Bronchial epithelial cell (primary cell): ENCODE measurements around the gene AMZ1. TPM values are rescaled to one million over a fixed set of nuclear protein-coding genes. Genes with fewer than 3 reads are reported as not detected.

ENCODE experiments used
- DNase-seq: peaks from one replicate; pipeline ENCODE4 v3.0.0-alpha.2; 2010; ENCODE audit warnings: low read depth
- FAIRE-seq: peaks from 2 replicates; lab custom pipeline; 2011; peaks lifted over from hg19 to GRCh38; lab: Jason Lieb, UNC
- H3K27me3 ChIP-seq: 2 replicates; pipeline ENCODE4 v1.5.1; 2011; ENCODE audit warnings: low read length; ENCODE audit not compliant: control insufficient read depth, insufficient read depth
- H3K36me3 ChIP-seq: 2 replicates; pipeline ENCODE4 v1.5.1; 2011; ENCODE audit warnings: low read length; ENCODE audit not compliant: control insufficient read depth, insufficient read depth
- H3K4me3 ChIP-seq: 2 replicates; pipeline ENCODE4 v1.5.1; 2011; ENCODE audit warnings: mild to moderate bottlenecking, low read depth, low read length, control low read depth
- total RNA-seq: library from RNA; depleted of rRNA; stranded (reverse); fragments of >200 nt; gene quantifications from 2 replicates; pipeline ENCODE4 v1.2.1, GENCODE V29; 2014
- TF ChIP-seq, protein P1 (sequence below): IDR thresholded peaks from 2 replicates; pipeline ENCODE4 v1.5.1; 2011; ENCODE audit warnings: mild to moderate bottlenecking, moderate library complexity, low read length, control low read depth, inconsistent platforms; ENCODE audit not compliant: insufficient read depth, severe bottlenecking

Gene AMZ1
- total RNA-seq, 1 donor from 2014 or later = not detected

- no peaks in the 10 kb centered on the region for H3K27me3 ChIP-seq
- DNase-seq = no peak
- H3K36me3 ChIP-seq = peaks cover 4% of the 10 kb centered on the region
- TF ChIP-seq, protein P1, sequence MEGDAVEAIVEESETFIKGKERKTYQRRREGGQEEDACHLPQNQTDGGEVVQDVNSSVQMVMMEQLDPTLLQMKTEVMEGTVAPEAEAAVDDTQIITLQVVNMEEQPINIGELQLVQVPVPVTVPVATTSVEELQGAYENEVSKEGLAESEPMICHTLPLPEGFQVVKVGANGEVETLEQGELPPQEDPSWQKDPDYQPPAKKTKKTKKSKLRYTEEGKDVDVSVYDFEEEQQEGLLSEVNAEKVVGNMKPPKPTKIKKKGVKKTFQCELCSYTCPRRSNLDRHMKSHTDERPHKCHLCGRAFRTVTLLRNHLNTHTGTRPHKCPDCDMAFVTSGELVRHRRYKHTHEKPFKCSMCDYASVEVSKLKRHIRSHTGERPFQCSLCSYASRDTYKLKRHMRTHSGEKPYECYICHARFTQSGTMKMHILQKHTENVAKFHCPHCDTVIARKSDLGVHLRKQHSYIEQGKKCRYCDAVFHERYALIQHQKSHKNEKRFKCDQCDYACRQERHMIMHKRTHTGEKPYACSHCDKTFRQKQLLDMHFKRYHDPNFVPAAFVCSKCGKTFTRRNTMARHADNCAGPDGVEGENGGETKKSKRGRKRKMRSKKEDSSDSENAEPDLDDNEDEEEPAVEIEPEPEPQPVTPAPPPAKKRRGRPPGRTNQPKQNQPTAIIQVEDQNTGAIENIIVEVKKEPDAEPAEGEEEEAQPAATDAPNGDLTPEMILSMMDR = no peak
- FAIRE-seq = no peak
- H3K4me3 ChIP-seq = no peak overlapping the region
Measured at GRCh38 chr7:2729893-2730716, 42.1 kb downstream of the AMZ1 start.

DNA sequence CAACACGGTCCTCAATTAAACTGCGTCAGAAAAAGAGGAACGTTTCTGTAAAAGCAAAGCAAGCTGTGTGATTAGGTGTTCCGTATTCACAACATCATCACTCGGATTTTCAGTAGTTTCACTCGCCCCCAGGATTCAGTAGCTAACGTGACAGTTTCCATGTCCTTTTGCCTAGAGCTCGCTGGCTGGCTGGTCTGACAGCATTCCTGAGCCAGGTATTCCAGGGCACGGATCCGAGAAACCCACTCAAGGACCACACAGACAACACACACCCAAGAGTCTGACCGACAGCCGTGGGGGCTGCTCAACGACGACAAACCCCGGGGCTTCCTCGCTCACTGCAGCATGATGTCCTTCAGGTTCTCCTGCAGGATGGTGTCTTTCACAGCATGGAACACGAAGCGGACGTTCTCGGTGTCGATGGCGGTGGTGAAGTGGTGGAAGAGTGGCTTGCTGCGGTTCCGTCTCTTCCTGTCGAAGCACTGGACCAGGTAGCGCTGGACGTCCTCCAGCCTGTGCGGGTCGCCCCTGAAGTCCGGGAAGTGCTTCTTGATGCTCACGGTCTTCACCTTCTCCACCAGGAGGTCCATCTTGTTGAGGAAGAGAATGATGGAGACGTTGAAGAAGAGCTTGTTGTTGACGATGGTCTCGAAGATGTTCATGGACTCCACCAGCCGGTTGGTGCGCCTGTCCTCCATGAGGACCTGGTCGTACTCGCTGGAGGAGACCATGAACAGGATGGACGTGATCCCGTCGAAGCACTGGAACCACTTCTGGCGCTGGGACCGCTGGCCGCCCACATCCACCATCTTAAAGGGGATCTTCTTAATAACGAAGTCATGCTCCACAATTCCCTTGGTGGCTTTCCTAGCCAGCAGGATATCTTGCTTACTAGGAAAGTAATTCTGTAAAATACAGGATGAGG, 43.1 kb downstream of the AMZ1 start:
- FAIRE-seq = no peak

GRCh38 chr7:2732388-2732787, 44.4 kb downstream of the AMZ1 start:
- DNase-seq (no peak), FAIRE-seq (no peak)
- H3K4me3 ChIP-seq = no peak overlapping the region
- TF ChIP-seq, protein P1 = no peak
- no peaks in the 10 kb centered on the region for H3K27me3 ChIP-seq
- peaks cover 6% of the 10 kb centered on the region for H3K36me3 ChIP-seq

More for the DNA sequence above, 43.1 kb downstream of the AMZ1 start:
- DNase-seq = peak; percentile 11
- H3K4me3 ChIP-seq = no peak overlapping the region
- peaks cover 4% of the 10 kb centered on the region for H3K36me3 ChIP-seq
- TF ChIP-seq, protein P1 = no peak
- no peaks in the 10 kb centered on the region for H3K27me3 ChIP-seq

GRCh38 chr7:2732959-2733584, 45.1 kb downstream of the AMZ1 start:
- TF ChIP-seq, protein P1 = no peak
- FAIRE-seq = no peak
- Histone ChIP-seq H3K27me3 (no peaks in the 10 kb centered on the region), H3K4me3 (no peak overlapping the region), H3K36me3 (peaks cover 6% of the 10 kb centered on the region)
- DNase-seq = peak; percentile 77

- TF ChIP-seq, protein P1 = no peak
- Histone ChIP-seq H3K4me3 (no peak overlapping the region), H3K27me3 (no peaks in the 10 kb centered on the region), H3K36me3 (peaks cover 6% of the 10 kb centered on the region)
- FAIRE-seq = no peak
- DNase-seq = no peak
Measured at GRCh38 chr7:2734084-2734686, 46.2 kb downstream of the AMZ1 start.
